Parathyroid adenoma (tissue), 2 donors: ENCODE measurements around the gene CLRN3.

Experiments
- H2AFZ ChIP-seq: fragments of 300-600 bp; sonication (generic); one replicate; pipeline ENCODE4 v1.7.0; 2017; ENCODE audit warnings: antibody characterized with exemption, mild to moderate bottlenecking
- H3K27ac ChIP-seq: fragments of 300-600 bp; sonication (generic); one replicate; pipeline ENCODE4 v1.7.0; 2017
- H3K27me3 ChIP-seq: fragments of 300-600 bp; sonication (generic); one replicate; pipeline ENCODE4 v1.7.0; 2017; ENCODE audit warnings: low read length; ENCODE audit not compliant: control insufficient read depth, insufficient read depth
- H3K36me3 ChIP-seq: fragments of 300-600 bp; sonication (generic); one replicate; pipeline ENCODE4 v1.7.0; 2017; ENCODE audit warnings: low read length; ENCODE audit not compliant: control insufficient read depth, insufficient read depth
- H3K4me1 ChIP-seq: fragments of 300-600 bp; sonication (generic); one replicate; pipeline ENCODE4 v1.7.0; 2017; ENCODE audit warnings: control low read depth
- H3K4me2 ChIP-seq: fragments of 300-600 bp; sonication (generic); one replicate; pipeline ENCODE4 v1.7.0; 2017; ENCODE audit warnings: low read length
- H3K4me3 ChIP-seq: fragments of 300-600 bp; sonication (generic); one replicate; pipeline ENCODE4 v1.7.0; 2017; ENCODE audit warnings: low read depth, low read length
- H3K79me2 ChIP-seq: fragments of 300-600 bp; sonication (generic); one replicate; pipeline ENCODE4 v1.7.0; 2017; ENCODE audit warnings: control low read depth
- H3K9ac ChIP-seq: fragments of 300-600 bp; sonication (generic); one replicate; pipeline ENCODE4 v1.7.0; 2017; ENCODE audit warnings: mild to moderate bottlenecking
- H3K9me3 ChIP-seq: fragments of 300-600 bp; sonication (generic); one replicate; pipeline ENCODE4 v1.7.0; 2017; ENCODE audit warnings: low read length; ENCODE audit not compliant: control insufficient read depth
- CTCF ChIP-seq: fragments of 300-600 bp; sonication (generic); IDR thresholded peaks from one replicate; pipeline ENCODE4 v1.7.0; 2017; ENCODE audit warnings: antibody characterized with exemption, mild to moderate bottlenecking
- donor health status: primary hyperparathyroidism.

CLRN3 gene

GRCh38 chr10:127904311-127905000 lies 11.7 kb upstream of the CLRN3 start:
- no peaks in the 10 kb centered on the region for H3K79me2 ChIP-seq
- no peaks in the 10 kb centered on the region for H3K4me1 ChIP-seq
- H2AFZ ChIP-seq, result no peak overlapping the region
- H3K4me2 ChIP-seq, result no peak overlapping the region
- no peak overlapping the region for H3K27ac ChIP-seq
- no peak overlapping the region for H3K4me3 ChIP-seq
- H3K9ac ChIP-seq, result no peak overlapping the region
- no peaks in the 10 kb centered on the region for H3K36me3 ChIP-seq
- no peaks in the 10 kb centered on the region for H3K27me3 ChIP-seq
- no peak for TF ChIP-seq CTCF
- H3K9me3 ChIP-seq, result no peaks in the 10 kb centered on the region

DNA sequence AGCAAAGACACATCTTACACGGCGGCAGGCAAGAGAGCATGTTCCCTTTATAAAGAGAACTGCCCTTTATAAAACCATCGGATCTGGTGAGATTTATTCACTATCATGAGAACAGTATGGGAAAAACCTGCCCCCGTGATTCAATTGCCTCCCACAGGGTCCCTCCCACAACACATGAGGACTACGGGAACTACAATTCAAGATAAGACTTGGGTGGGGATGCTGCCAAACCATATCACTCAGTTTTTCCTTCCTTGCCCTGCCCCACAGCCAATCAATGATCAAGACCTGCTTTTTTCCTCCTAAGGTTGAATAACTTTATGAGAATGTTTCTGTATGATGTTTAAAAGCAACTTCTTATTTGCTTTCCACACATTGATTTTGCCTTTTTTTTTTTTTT lies 11.0 kb upstream of the CLRN3 start:
- no peak for TF ChIP-seq CTCF
- Histone ChIP-seq H3K79me2 (no peaks in the 10 kb centered on the region), H3K4me2 (no peak overlapping the region), H3K36me3 (no peaks in the 10 kb centered on the region), H3K4me1 (no peaks in the 10 kb centered on the region), H2AFZ (no peak overlapping the region), H3K9ac (no peak overlapping the region), H3K4me3 (no peak overlapping the region), H3K27me3 (no peaks in the 10 kb centered on the region), H3K27ac (no peak overlapping the region), H3K9me3 (no peaks in the 10 kb centered on the region)

DNA sequence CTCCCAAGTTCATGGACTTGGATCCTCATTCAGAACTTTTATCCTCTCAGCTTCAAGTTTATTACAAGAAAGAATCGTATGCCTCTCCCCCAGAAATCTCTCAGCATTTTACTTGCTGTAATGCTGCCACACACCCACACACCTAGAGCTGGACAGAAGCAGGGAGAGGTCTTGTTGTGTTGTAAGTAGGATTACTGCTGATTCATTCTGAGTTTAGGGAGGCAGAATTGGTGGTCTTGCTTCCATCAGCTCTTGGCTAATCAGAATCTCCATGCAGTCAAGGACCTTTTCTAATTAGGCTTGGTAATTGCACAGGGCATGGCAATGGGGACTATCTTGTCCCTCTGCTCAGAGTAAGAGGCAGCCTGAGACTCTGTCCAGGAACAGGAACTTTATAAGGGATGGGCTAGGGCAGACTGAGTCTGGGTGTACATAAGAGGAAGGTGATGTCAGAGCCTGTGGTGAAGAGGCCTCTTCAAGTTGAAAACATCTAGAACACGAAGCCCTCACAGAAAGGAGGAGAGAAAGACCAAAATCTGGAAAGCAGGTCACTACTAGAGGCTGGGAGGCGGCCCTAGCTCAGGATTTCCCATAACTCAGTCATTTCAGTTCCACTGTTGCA lies 7.1 kb upstream of the CLRN3 start:
- Histone ChIP-seq H3K36me3 (no peaks in the 10 kb centered on the region), H3K9ac (no peak overlapping the region), H3K4me3 (no peak overlapping the region), H3K9me3 (no peaks in the 10 kb centered on the region), H3K27me3 (no peaks in the 10 kb centered on the region), H3K4me2 (no peak overlapping the region), H3K4me1 (no peaks in the 10 kb centered on the region), H3K79me2 (no peaks in the 10 kb centered on the region), H2AFZ (no peak overlapping the region), H3K27ac (no peak overlapping the region)
- no peak for TF ChIP-seq CTCF

DNA sequence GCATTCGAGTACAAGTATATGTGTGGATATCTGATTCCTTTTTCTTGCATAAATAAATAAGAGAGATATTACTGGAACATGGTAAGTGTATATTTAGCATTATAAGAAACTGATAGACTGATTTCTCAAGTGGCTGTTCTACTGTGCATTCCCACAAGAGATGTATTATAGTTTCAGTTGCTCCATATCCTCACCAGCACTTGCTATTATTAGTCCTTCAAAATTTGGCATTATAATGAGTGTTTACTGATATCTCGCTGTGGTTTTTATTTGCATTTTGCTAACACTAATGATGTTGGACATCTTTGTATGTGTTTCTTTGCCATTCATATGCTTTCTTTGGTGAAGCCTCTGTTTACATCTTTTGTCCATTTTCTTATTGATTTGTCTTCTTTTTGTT lies 4.4 kb upstream of the CLRN3 start:
- no peaks in the 10 kb centered on the region for H3K4me1 ChIP-seq
- no peak overlapping the region for H3K9ac ChIP-seq
- H3K27ac ChIP-seq, result no peak overlapping the region
- no peaks in the 10 kb centered on the region for H3K27me3 ChIP-seq
- no peak overlapping the region for H3K4me3 ChIP-seq
- H3K79me2 ChIP-seq, result no peaks in the 10 kb centered on the region
- no peak overlapping the region for H2AFZ ChIP-seq
- H3K9me3 ChIP-seq, result no peaks in the 10 kb centered on the region
- TF ChIP-seq CTCF, result no peak
- no peaks in the 10 kb centered on the region for H3K36me3 ChIP-seq
- no peak overlapping the region for H3K4me2 ChIP-seq

- Histone ChIP-seq H3K4me2 (no peak overlapping the region), H3K4me3 (no peak overlapping the region), H3K79me2 (no peaks in the 10 kb centered on the region), H3K27me3 (no peaks in the 10 kb centered on the region), H3K4me1 (no peaks in the 10 kb centered on the region), H2AFZ (no peak overlapping the region), H3K27ac (no peak overlapping the region), H3K9ac (no peak overlapping the region), H3K36me3 (no peaks in the 10 kb centered on the region), H3K9me3 (no peaks in the 10 kb centered on the region)
- no peak for TF ChIP-seq CTCF
Measured at GRCh38 chr10:127896590-127896989, 3.8 kb upstream of the CLRN3 start.
